ENCODE measurements around the gene RAVER2.

DNA sequence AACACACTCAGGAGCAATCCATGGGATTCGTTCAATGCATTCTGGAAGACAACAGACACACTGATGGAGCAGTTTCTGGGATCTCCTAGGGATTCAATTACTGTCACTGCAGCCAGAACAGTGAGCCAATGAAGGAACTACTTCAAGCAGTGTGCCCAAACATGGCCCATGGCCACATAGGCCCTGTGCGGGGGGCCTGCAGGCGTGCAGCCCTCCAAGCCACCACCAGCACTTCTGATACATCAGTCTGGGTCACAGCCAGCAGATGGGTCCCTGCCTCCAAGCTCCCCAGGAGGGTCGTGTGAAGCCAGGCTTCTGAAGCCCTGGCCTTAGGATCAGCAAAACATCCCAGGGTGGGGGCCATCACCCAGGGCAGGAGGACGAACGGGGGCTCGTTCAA is 99.3 kb downstream of the RAVER2 start:
- no peak for TF ChIP-seq POLR2A (IDR thresholded peaks at IDR 0.05)
- TF ChIP-seq, protein P1, sequence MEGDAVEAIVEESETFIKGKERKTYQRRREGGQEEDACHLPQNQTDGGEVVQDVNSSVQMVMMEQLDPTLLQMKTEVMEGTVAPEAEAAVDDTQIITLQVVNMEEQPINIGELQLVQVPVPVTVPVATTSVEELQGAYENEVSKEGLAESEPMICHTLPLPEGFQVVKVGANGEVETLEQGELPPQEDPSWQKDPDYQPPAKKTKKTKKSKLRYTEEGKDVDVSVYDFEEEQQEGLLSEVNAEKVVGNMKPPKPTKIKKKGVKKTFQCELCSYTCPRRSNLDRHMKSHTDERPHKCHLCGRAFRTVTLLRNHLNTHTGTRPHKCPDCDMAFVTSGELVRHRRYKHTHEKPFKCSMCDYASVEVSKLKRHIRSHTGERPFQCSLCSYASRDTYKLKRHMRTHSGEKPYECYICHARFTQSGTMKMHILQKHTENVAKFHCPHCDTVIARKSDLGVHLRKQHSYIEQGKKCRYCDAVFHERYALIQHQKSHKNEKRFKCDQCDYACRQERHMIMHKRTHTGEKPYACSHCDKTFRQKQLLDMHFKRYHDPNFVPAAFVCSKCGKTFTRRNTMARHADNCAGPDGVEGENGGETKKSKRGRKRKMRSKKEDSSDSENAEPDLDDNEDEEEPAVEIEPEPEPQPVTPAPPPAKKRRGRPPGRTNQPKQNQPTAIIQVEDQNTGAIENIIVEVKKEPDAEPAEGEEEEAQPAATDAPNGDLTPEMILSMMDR (IDR thresholded peaks at IDR 0.05): no peak

All from testis (tissue), 2 donors.